Measurements from ENCODE around the gene SOX15. TPM values are rescaled to one million over a fixed set of nuclear protein-coding genes. Genes with fewer than 3 reads are reported as not detected.
"Not testable (repeated sequence)": the region's sequence is repeated elsewhere in the genome, so short reads cannot be mapped to it uniquely, and the experiment has no call there.

The SOX15 gene
- under 1 TPM; 0.23 to 0.93 TPM for total RNA-seq

GRCh38 chr17:7589891-7590691 lies at the start of gene SOX15:
Gene SOX15, minus strand, starts transcription at chr17:7590094. Its CDS starts 418 bp downstream, at chr17:7589676.
- no peaks in the 10 kb centered on the region for H3K9me3 Mint-ChIP-seq
- H3K36me3 Mint-ChIP-seq = peaks cover 6 to 17% of the 10 kb centered on the region in 2 donors
- ATAC-seq (no peak), DNase-seq (ENCODE audit: low spot score in 2 of 2) (no peak)
- peak within 1 kb of the TSS in 1 of 2 donors; percentile 32 for H3K27ac Mint-ChIP-seq

- H3K36me3 Mint-ChIP-seq = no peaks in the 10 kb centered on the region
- no peak overlapping the region for H3K27ac Mint-ChIP-seq
- DNase-seq (ENCODE audit: low spot score in 2 of 2) (no peak), ATAC-seq (no peak)
- no peaks in the 10 kb centered on the region for H3K9me3 Mint-ChIP-seq
Observed at GRCh38 chr17:7636163-7636562, 46.3 kb upstream of the SOX15 start.

GRCh38 chr17:7634384-7634783 lies 44.5 kb upstream of the SOX15 start:
- no peak overlapping the region for H3K27ac Mint-ChIP-seq
- H3K9me3 Mint-ChIP-seq = no peaks in the 10 kb centered on the region
- peak in 1 of 2 donors; percentile 49 for ATAC-seq
- no peaks in the 10 kb centered on the region for H3K36me3 Mint-ChIP-seq
- DNase-seq (ENCODE audit: low spot score in 2 of 2) = peak in 1 of 2 donors; percentile 31

GRCh38 chr17:7633093-7633492 lies 43.2 kb upstream of the SOX15 start:
- no peak for ATAC-seq
- DNase-seq (ENCODE audit: low spot score in 2 of 2) = no peak
- Mint-ChIP-seq H3K36me3 (no peaks in the 10 kb centered on the region), H3K27ac (no peak overlapping the region), H3K9me3 (no peaks in the 10 kb centered on the region)

GRCh38 chr17:7632492-7632894 lies 42.6 kb upstream of the SOX15 start:
- Mint-ChIP-seq H3K27ac (no peak overlapping the region), H3K9me3 (no peaks in the 10 kb centered on the region), H3K36me3 (no peaks in the 10 kb centered on the region)
- peak in 1 of 2 donors; percentile 42 for DNase-seq (ENCODE audit: low spot score in 2 of 2)
- peak in 1 of 2 donors; percentile 37 for ATAC-seq

GRCh38 chr17:7631398-7632380 lies 41.8 kb upstream of the SOX15 start:
- no peak overlapping the region for H3K27ac Mint-ChIP-seq
- no peak for DNase-seq (ENCODE audit: low spot score in 2 of 2)
- ATAC-seq = no peak
- H3K36me3 Mint-ChIP-seq = no peaks in the 10 kb centered on the region
- H3K9me3 Mint-ChIP-seq = no peaks in the 10 kb centered on the region

- no peaks in the 10 kb centered on the region for H3K36me3 Mint-ChIP-seq
- ATAC-seq (no peak), DNase-seq (ENCODE audit: low spot score in 2 of 2) (no peak)
- no peak within 1 kb of the TSS for H3K27ac Mint-ChIP-seq
- no peaks in the 10 kb centered on the region for H3K9me3 Mint-ChIP-seq
Observed at GRCh38 chr17:7629939-7630571, 40.2 kb upstream of the SOX15 start, which contains the start of gene SHBG. Gene SHBG, plus strand, starts transcription at chr17:7630135. Its CDS starts 38 bp downstream, at chr17:7630173.

GRCh38 chr17:7627250-7628121 lies 37.6 kb upstream of the SOX15 start, which contains the start of gene SAT2:
Gene SAT2, minus strand, starts transcription at chr17:7627821. Its CDS starts 186 bp downstream, at chr17:7627635.
- Mint-ChIP-seq H3K36me3 (no peaks in the 10 kb centered on the region), H3K27ac (peak within 1 kb of the TSS; percentile 80 to 94), H3K9me3 (no peaks in the 10 kb centered on the region)
- DNase-seq (ENCODE audit: low spot score in 2 of 2) (peak; percentile 79 to 82), ATAC-seq (peak; percentile 96 to 97)

- DNase-seq (ENCODE audit: low spot score in 2 of 2) = no peak
- Mint-ChIP-seq H3K9me3 (no peaks in the 10 kb centered on the region), H3K36me3 (no peaks in the 10 kb centered on the region), H3K27ac (peak overlapping the region; percentile 80 to 94)
- ATAC-seq = no peak
Observed at GRCh38 chr17:7626956-7627249, 37.0 kb upstream of the SOX15 start.

- ATAC-seq (no peak), DNase-seq (ENCODE audit: low spot score in 2 of 2) (no peak)
- Mint-ChIP-seq H3K27ac (peak overlapping the region in 1 of 2 donors; percentile 94), H3K36me3 (no peaks in the 10 kb centered on the region), H3K9me3 (no peaks in the 10 kb centered on the region)
Observed at GRCh38 chr17:7626307-7626706, 36.4 kb upstream of the SOX15 start.

- not testable (repeated sequence) for ATAC-seq; H3K9me3 Mint-ChIP-seq; DNase-seq (ENCODE audit: low spot score in 2 of 2); H3K36me3 Mint-ChIP-seq; H3K27ac Mint-ChIP-seq
Observed at GRCh38 chr17:7625749-7626148, 35.9 kb upstream of the SOX15 start.

- no peaks in the 10 kb centered on the region for H3K9me3 Mint-ChIP-seq
- DNase-seq (ENCODE audit: low spot score in 2 of 2) (no peak), ATAC-seq (no peak)
- H3K36me3 Mint-ChIP-seq = no peaks in the 10 kb centered on the region
- no peak overlapping the region for H3K27ac Mint-ChIP-seq
Observed at GRCh38 chr17:7623661-7624060, 33.8 kb upstream of the SOX15 start.

- Mint-ChIP-seq H3K9me3 (no peaks in the 10 kb centered on the region), H3K36me3 (no peaks in the 10 kb centered on the region), H3K27ac (no peak overlapping the region)
- ATAC-seq (no peak), DNase-seq (ENCODE audit: low spot score in 2 of 2) (no peak)
Observed at GRCh38 chr17:7620835-7621234, 30.9 kb upstream of the SOX15 start.

GRCh38 chr17:7618608-7619007 lies 28.7 kb upstream of the SOX15 start:
- no peaks in the 10 kb centered on the region for H3K9me3 Mint-ChIP-seq
- no peak for ATAC-seq
- peaks cover 4 to 6% of the 10 kb centered on the region in 2 donors for H3K36me3 Mint-ChIP-seq
- no peak for DNase-seq (ENCODE audit: low spot score in 2 of 2)
- peak overlapping the region in 1 of 2 donors; percentile 12 for H3K27ac Mint-ChIP-seq

- Mint-ChIP-seq H3K36me3 (peaks cover 13 to 20% of the 10 kb centered on the region in 2 donors), H3K9me3 (no peaks in the 10 kb centered on the region), H3K27ac (peak overlapping the region; percentile 84 to 89)
- no peak for ATAC-seq
- no peak for DNase-seq (ENCODE audit: low spot score in 2 of 2)
Observed at GRCh38 chr17:7615265-7615747, 25.4 kb upstream of the SOX15 start.
